Spleen (tissue), 11 donors: ENCODE measurements around the gene AKR1E2. TPM values are rescaled to one million over a fixed set of nuclear protein-coding genes. Genes with fewer than 3 reads are reported as not detected.

Source experiments
- DNase-seq: peaks from one replicate; pipeline ENCODE4 v3.0.0-alpha.2; 2020
- H3K27ac ChIP-seq, 8 donors: fragments of 200-600 bp; sonication (generic) in 7 of 8; 1 replicate in 4 of 8; 2 replicates in 4 of 8; pipeline versions ENCODE4 v1.5.0 to v1.8.0; 2016 to 2021; ENCODE audit warnings: inconsistent platforms in 4 of 8, mild to moderate bottlenecking in 4 of 8, moderate library complexity in 1 of 8
- H3K27me3 ChIP-seq, 7 donors: fragments of 200-600 bp; sonication (generic) in 6 of 7; replicated peaks in 1 of 7; 1 replicate in 4 of 7; 2 replicates in 3 of 7; pipeline versions ENCODE4 v1.5.0 to v1.8.0; 2016 to 2021; ENCODE audit warnings: inconsistent platforms in 3 of 7, mild to moderate bottlenecking in 1 of 7
- H3K36me3 ChIP-seq, 6 donors: fragments of 200-600 bp; sonication (generic) in 5 of 6; 1 replicate in 4 of 6; 2 replicates in 2 of 6; pipeline versions ENCODE4 v1.5.0 to v1.8.0; 2016 to 2021; ENCODE audit warnings: inconsistent platforms in 2 of 6
- H3K4me1 ChIP-seq, 6 donors: fragments of 200-600 bp; sonication (generic) in 5 of 6; 1 replicate in 3 of 6; 2 replicates in 3 of 6; pipeline versions ENCODE4 v1.5.0 to v1.8.0; 2016 to 2021; ENCODE audit warnings: inconsistent platforms in 3 of 6
- H3K4me3 ChIP-seq, 8 donors: fragments of 200-600 bp; sonication (generic) in 7 of 8; 1 replicate in 4 of 8; 2 replicates in 4 of 8; pipeline versions ENCODE4 v1.5.0 to v1.8.0; 2016 to 2021; ENCODE audit warnings: inconsistent platforms in 4 of 8, mild to moderate bottlenecking in 4 of 8, moderate library complexity in 2 of 8
- H3K9me3 ChIP-seq, 8 donors: fragments of 200-600 bp; sonication (generic) in 7 of 8; 1 replicate in 4 of 8; 2 replicates in 4 of 8; pipeline versions ENCODE4 v1.5.0 to v1.8.0; 2016 to 2021; ENCODE audit warnings: inconsistent platforms in 4 of 8
- CTCF ChIP-seq, 11 experiments: fragments of 200-600 bp in 7 of 11; fragments of 450-650 bp in 4 of 11; sonication (generic) in 4 of 11; IDR thresholded peaks in 8 of 11; conservative IDR thresholded peaks in 3 of 11; 1 replicate in 7 of 11; 2 replicates in 4 of 11; pipeline versions ENCODE4 v1.4.0 to v1.8.0; 2016 to 2021; ENCODE audit warnings: antibody characterized with exemption in 11 of 11, inconsistent platforms in 4 of 11, mild to moderate bottlenecking in 1 of 11
- POLR2A ChIP-seq, 3 donors: fragments of 450-650 bp; IDR thresholded peaks; one replicate each; pipeline ENCODE4 v1.5.1; 2017; ENCODE audit warnings: antibody characterized with exemption in 3 of 3, mild to moderate bottlenecking in 1 of 3
- POLR2AphosphoS5 ChIP-seq, 3 donors: sonication (generic); formaldehyde crosslinking; IDR thresholded peaks; one replicate each; pipeline ENCODE4 v1.5.1; 2017; ENCODE audit warnings: antibody characterized with exemption in 3 of 3
- WGBS, 5 donors: extraction: QIAGEN DNeasy Blood & Tissue Kit in 3 of 5; methylation state at CpG; one replicate each; pipeline versions ENCODE4 v1.1.5 to v1.1.7; 2013 to 2018; 5-methylcytosine and 5-hydroxymethylcytosine counted together
- intact Hi-C: fragments of 100-400 bp; cut with DNase I; formaldehyde crosslinking; loops from one replicate; pipeline ENCODE4 v1.15.0; 2023; ENCODE audit warnings: low total_unique reads
- polyA plus RNA-seq, 3 donors: library from polyadenylated mRNA; stranded (reverse); fragments of 200-250 nt; gene quantifications; one replicate each; pipeline ENCODE4 v1.2.1, GENCODE V29; 2013
- total RNA-seq, 7 donors: library from RNA; depleted of rRNA in 3 of 7; stranded (reverse); fragments of >200 nt in 3 of 7; fragmentation: NEBNext Ultra II Directional in 4 of 7; extraction: Animal tissue kit (Norgen Biotek cat#: 25700) in 4 of 7; gene quantifications; one replicate each; pipeline versions ENCODE4 v1.1.0 to v1.2.1, GENCODE V29; 2016 to 2021
- donor health status: healthy with polysubstance abuse.
- donor health status: DM: no; HTN: no; CAD: no; lungs with moderate emphysema.
- donor health status: DM: no; HTN: no; CAD: no.
- donor health status: Bipolar disorder and iron deficiency.
- donor health status: healthy.
- donor health status: DM: no; HTN: no; CAD: no.
- donor health status: DM: yes; HTN: yes; CAD: no.

Gene AKR1E2
- total and polyA plus RNA-seq, 10 donors: 0.58 to 11.1 (median 6.0) TPM

- Histone ChIP-seq H3K4me3 (no peak overlapping the region), H3K27me3 (peaks cover 0 to 33% (median 0%) of the 10 kb centered on the region in 7 donors), H3K9me3 (no peaks in the 10 kb centered on the region), H3K36me3 (no peaks in the 10 kb centered on the region), H3K4me1 (peaks cover 0 to 6% (median 5%) of the 10 kb centered on the region in 6 donors), H3K27ac (no peak overlapping the region)
- no peak for TF ChIP-seq CTCF (IDR thresholded peaks at IDR 0.05 in 8 of 11, conservative IDR thresholded peaks at IDR 0.05 in 3 of 11)
- TF ChIP-seq POLR2A (IDR thresholded peaks at IDR 0.05): no peak
- TF ChIP-seq POLR2AphosphoS5 (IDR thresholded peaks at IDR 0.05): no peak
- no peak for DNase-seq
- 75 to 91% (median 79%) methylated on average over 2 of the region's 2 CpGs for WGBS, 5 donors
- intact Hi-C loops: no loop called here
These were observed 6.9 kb upstream of the AKR1E2 start for GRCh38 chr10:4819067-4819466.

DNA sequence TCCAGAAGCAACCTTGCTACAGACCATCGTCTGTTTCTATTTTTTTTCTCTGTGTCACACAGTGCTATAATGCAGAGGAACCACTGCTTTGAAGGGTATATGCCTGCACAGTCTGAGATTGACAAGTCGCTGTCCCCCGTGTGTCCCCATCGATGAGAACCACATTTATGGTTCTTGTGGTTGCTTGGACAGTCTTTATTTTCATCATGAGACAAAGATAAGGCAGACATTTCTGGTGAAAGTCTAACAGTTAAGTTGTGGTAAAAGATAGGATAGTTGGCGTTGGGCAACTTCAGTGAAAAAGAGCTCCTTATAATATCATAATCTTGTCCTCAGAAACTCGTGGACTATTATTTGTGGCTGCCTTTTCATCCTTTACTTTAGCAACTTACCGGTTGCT lies 6.3 kb upstream of the AKR1E2 start:
- H3K27me3 ChIP-seq: peaks cover 0 to 35% (median 0%) of the 10 kb centered on the region in 7 donors
- peaks cover 0 to 6% (median 4%) of the 10 kb centered on the region in 6 donors for H3K4me1 ChIP-seq
- no peaks in the 10 kb centered on the region for H3K9me3 ChIP-seq
- H3K4me3 ChIP-seq: no peak overlapping the region
- DNase-seq: no peak
- 38 to 66% (median 53%) methylated on average over 7 of the region's 7 CpGs for WGBS, 5 donors
- intact Hi-C loops: no loop called here
- TF ChIP-seq CTCF (IDR thresholded peaks at IDR 0.05 in 8 of 11, conservative IDR thresholded peaks at IDR 0.05 in 3 of 11): no peak
- no peak for TF ChIP-seq POLR2AphosphoS5 (IDR thresholded peaks at IDR 0.05)
- TF ChIP-seq POLR2A (IDR thresholded peaks at IDR 0.05): no peak
- no peaks in the 10 kb centered on the region for H3K36me3 ChIP-seq
- H3K27ac ChIP-seq: no peak overlapping the region

DNA sequence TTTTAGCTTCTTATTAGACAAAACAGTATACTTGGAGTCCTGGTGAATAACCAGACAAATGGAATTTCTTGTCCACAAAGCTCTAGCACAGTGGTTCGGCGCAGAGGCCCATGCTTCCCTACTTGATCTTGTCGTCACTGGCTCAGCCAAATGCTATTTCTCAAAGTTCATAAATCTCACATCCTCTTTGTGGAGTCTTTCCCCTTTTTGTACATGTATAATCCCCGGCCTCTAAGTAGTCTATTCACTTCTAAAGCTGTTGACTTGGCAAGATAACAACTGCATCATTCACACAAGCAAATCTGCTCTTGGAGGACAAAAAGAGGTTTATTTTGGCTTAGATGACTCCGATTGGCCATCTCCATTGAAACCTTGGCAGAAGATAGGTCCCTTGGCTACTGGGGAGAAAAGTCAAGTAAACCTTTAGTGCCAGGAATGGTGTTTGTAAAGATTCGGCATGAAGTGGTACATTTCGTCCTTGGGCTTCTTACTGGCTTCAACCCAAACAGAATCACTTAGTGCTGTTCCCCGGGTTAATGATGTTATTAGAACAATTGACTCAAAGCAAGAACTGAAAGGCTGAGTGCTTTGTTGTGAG lies 5.1 kb upstream of the AKR1E2 start:
- H3K27me3 ChIP-seq: peaks cover 0 to 47% (median 0%) of the 10 kb centered on the region in 7 donors
- 52 to 73% (median 64%) methylated on average over 8 of the region's 8 CpGs for WGBS, 5 donors
- no peak for TF ChIP-seq POLR2A (IDR thresholded peaks at IDR 0.05)
- no peak for TF ChIP-seq CTCF (IDR thresholded peaks at IDR 0.05 in 8 of 11, conservative IDR thresholded peaks at IDR 0.05 in 3 of 11)
- no peak for TF ChIP-seq POLR2AphosphoS5 (IDR thresholded peaks at IDR 0.05)
- peaks cover 0 to 6% (median 2%) of the 10 kb centered on the region in 6 donors for H3K4me1 ChIP-seq
- H3K27ac ChIP-seq: no peak overlapping the region
- no peaks in the 10 kb centered on the region for H3K36me3 ChIP-seq
- H3K4me3 ChIP-seq: no peak overlapping the region
- intact Hi-C loops: no loop called here
- no peak for DNase-seq
- H3K9me3 ChIP-seq: no peaks in the 10 kb centered on the region

DNA sequence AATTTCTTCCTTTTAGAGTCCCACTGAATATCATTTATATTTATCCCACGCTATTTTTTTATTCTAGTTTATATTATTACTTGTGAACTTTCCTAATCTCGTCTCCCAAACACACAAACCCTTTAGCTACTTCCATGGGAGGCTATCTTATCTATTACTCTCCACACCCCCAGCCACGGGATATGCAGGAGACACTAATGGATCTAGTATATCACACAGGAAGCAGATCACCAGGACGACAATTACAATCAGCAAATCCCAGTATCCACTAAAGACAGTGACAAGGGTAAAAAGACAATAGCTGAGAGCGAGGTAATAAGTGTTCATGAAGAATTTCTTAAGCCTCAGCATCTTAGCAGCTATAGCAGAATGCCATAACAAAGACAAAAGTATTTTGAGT lies 3.8 kb upstream of the AKR1E2 start:
- peaks cover 0 to 58% (median 6%) of the 10 kb centered on the region in 7 donors for H3K27me3 ChIP-seq
- intact Hi-C loops: no loop called here
- H3K36me3 ChIP-seq: no peaks in the 10 kb centered on the region
- peaks cover 0 to 19% (median 6%) of the 10 kb centered on the region in 6 donors for H3K4me1 ChIP-seq
- H3K27ac ChIP-seq: no peak overlapping the region
- no peak for TF ChIP-seq POLR2AphosphoS5 (IDR thresholded peaks at IDR 0.05)
- no peak for TF ChIP-seq CTCF (IDR thresholded peaks at IDR 0.05 in 8 of 11, conservative IDR thresholded peaks at IDR 0.05 in 3 of 11)
- DNase-seq: no peak
- 56 to 72% (median 70%) methylated on average over 5 of the region's 5 CpGs for WGBS, 5 donors
- no peaks in the 10 kb centered on the region for H3K9me3 ChIP-seq
- no peak overlapping the region for H3K4me3 ChIP-seq
